Esophagus muscularis mucosa (tissue), 3 donors: ENCODE data around the gene TMEM143.

ENCODE experiments used
- CTCF ChIP-seq, 3 experiments: fragments of 200-600 bp in 2 of 3; fragments of 450-650 bp in 1 of 3; sonication (generic) in 2 of 3; IDR thresholded peaks; one replicate each; pipeline ENCODE4 v1.5.1; 2017 to 2019; ENCODE audit warnings: antibody characterized with exemption in 3 of 3, mild to moderate bottlenecking in 2 of 3, moderate library complexity in 1 of 3
- EP300 ChIP-seq: sonication (generic); formaldehyde crosslinking; IDR thresholded peaks from one replicate; pipeline ENCODE4 v1.6.1; 2017; ENCODE audit warnings: antibody characterized with exemption

- TF ChIP-seq CTCF (IDR thresholded peaks at IDR 0.05), result no peak
- no peak for TF ChIP-seq EP300
These were observed 17.5 kb downstream of the TMEM143 start for GRCh38 chr19:48346191-48346590.
